Ramos (cell line): Measurements from ENCODE around the gene CRYGN.

ENCODE experiments used
- in situ Hi-C: fragments of 300-500 bp; cut with MboI; formaldehyde crosslinking; loops from one replicate; pipeline ENCODE4 v1.14.3; 2022; ENCODE audit warnings: low sequenced_read_pairs; ENCODE audit not compliant: unreplicated experiment

CRYGN gene

DNA sequence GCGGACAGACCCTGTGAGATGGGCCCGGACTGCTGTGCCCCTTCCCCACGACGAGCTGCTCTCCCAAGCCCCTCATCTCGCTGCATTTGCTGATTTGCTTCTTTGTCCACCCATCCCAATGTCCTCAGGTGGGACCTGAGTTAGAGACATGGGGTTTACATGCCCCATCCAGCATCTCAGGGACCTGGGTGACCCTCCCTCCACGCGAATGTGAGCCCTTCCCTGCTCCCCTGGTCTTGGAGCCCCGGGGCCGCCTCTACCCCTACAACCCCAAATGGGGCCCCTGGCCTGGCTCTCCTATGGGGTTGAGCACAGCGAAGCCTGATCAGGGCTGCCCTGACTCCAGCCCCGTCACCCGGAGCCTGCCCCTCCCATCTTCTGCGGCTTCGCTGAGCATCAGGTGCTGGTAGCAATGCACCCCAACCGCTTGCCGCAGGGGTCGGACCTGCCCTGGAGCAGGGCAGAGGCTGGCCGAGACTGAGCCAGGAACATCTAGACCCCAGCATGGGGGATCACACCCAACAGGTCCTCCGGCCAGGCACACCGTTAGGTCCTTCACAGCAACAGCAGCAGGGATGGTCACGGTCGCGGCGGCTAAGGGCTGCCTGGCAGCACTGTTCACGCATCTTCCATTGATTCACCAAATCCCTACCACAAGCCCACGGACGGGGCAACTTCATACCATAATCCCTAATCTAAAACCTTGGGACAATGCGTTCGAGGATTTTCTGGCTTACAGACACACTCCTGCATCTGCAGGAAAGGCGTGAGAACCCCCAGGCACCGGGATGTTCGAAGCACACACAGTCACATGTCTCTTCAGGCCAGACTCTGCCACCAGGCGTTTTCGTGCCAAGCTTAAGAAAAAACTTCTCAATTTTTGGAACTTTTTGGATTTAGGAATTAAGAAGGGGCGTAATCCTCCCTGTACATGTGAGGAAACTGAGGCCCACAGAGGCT lies 45.6 kb downstream of the CRYGN start:
- in situ Hi-C loops: no loop called here

DNA sequence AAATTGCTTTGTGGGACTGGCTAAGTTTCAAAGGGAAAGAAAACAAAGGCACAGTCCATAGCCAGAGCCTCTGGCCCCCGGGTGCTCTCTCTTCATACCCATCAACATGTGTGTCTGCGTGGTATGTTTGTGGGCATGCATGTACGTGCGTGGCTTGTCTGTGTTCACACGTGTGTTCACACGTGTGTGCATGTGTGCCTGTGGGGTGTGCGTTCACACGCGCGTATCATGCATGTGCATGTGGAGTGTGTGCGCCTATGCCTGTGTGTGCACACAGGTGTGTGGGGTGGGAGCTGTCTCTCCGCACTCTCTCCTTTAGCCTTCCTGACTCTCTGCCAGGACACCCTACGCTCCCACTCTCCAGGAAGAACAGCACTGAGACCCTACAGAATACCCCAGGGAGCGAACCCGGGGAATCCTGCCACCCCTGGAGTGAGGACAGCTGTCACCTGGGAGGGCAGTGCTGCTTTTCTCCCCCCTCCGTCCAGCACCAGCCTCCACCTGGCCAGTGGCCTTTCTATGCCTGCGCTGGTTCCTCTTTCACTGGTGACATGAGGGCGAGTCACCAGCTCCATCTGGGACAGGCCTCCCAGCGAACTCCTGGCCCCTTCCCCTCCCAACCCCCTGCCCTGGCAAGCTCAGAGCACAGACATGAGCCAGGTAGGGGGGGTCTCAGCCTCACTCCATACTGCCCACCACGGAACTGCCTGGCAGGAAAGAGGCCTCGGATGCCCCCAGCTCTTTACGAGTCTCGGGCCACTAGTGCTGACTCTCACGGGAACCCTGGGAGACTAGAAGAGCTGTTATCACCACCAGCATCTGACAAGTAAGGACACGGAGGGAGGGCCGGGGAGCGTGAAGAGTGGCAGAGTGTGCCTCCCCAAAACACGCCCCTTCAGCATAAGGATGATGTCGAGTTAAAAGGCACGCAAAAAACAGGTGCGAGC lies 46.6 kb downstream of the CRYGN start:
- in situ Hi-C loops: no loop called here

DNA sequence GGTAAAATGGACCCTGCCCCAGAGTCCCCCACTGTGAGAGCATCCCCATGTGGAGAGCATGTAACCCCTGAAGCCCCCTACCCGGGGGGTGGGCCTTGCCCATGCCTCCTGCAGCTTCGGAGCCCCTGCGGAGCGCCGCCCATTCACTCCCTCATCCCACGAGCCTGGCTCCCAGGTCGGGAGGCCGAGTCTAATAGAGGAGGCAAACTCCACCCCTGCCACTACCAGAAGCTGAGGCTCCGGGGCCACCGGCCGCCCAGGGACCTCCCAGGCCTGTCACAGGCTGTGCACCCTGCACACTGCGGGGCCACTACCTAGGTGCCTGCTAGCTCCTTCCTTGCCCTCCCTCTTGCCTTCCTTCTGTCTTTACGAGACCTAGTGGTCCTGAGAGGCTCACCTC lies 47.5 kb downstream of the CRYGN start:
- in situ Hi-C loops: no loop called here

DNA sequence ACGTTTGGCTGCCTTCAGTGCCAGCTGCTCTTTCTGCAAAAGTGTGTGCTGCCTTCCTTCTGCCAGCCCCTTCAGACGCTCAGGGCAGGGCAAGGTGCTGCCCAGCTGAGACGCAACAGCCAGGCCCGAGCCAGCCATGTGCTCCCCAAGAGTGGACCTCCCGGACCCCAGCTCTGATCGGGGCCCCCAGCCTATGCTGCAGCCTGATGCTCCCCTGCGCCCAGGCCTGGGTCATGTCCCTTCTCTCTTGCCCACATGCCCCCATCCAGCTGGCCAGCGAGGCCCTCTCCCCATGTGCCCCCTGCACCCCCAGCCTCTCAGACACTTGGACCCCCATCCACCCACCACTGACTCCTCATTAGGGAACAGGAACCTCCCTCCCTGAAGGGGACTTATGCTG lies 47.9 kb downstream of the CRYGN start:
- in situ Hi-C loops: no loop called here

DNA sequence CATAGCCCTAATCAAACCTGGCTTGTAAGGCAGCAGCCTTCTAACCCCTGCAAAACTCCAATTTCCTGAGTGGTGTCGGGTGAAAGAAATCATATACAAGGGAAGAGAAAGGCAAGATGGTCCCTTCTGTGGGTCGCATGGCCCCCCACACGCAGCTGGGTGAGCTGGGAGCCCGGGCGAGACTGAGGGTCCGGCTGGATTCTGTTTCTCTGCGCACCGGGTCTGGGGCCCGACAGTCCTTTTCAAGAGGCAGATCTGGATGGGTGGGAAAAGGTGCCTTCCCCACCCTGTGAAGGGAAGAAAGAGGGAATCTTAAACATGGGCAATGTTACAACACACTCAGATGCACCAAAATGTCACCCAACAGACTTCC lies 48.6 kb downstream of the CRYGN start:
- in situ Hi-C loops: no loop called here

DNA sequence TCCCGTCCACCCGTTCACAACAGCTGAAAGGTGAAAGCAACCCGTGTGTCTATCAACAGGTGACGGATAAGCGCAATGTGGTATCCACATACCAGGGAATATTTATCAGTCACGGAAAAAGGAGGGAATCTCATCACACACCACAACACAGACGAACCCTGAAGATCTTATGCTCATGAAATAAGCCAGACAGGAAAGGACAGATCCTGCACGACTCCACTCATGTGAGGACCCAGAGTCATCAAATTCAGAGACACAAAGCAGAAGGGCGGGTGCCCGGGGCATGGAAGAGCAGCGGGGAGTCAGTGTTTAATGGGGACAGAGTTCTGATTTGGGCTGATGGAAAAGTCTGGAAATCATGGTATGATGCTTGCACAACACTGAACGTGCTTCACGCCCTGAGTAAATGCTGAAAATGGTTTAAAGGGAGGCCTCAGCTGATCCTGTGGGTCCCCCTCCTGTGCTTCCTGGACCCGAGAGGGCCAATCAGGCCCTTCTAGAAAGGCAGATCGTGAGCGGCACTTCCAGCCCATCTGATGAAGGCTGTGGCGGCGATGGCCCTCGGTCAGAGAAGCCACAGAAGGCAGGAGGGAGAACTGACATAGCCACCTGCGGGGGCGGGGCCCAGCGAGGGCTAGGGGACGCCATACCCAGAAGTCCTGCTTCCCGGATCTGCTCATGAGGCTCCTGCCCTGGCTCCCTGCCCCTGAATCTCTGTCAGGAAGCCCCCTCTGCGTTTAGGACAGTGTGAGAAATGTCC lies 49.2 kb downstream of the CRYGN start:
- in situ Hi-C loops: no loop called here

DNA sequence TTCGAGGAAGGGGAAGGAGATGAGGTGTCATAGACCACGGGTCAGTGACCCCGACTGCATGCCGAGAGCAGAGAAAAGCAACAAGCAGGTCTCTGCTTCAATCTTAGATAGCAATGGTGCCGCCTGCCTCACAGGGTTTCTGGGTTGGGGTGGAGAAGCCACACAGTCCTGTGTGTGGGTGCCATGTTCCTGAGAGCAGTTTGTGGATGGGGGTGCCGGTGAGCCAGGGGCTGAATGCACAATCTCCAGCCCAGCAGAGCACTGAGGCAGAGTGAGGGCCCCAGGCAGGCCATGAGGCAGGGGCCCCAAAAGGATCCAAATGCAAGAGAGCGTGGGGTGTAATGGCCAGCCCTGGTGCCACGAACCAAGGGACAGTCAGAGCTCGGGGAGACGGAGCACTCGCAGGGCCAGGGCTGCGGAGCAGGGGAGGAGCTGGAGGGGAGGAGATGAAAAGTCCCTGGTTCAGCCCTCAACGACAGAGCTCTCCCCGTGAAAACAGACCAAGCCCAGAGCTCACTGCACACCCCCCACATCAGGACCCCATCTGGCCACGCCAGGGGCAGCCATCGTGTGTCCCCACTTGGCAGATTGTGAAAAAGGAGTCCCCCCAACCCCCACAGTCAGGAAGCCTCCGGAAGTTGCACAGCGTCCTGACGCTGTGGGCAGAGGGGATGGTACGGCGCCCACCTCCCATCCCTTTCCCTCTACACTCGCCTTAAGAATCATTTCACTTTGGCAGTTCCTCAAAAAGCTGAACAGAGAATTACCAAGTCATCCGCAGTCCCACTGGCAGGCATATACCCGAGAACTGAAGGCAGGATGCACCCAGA lies 50.0 kb downstream of the CRYGN start:
- in situ Hi-C loops: no loop called here

DNA sequence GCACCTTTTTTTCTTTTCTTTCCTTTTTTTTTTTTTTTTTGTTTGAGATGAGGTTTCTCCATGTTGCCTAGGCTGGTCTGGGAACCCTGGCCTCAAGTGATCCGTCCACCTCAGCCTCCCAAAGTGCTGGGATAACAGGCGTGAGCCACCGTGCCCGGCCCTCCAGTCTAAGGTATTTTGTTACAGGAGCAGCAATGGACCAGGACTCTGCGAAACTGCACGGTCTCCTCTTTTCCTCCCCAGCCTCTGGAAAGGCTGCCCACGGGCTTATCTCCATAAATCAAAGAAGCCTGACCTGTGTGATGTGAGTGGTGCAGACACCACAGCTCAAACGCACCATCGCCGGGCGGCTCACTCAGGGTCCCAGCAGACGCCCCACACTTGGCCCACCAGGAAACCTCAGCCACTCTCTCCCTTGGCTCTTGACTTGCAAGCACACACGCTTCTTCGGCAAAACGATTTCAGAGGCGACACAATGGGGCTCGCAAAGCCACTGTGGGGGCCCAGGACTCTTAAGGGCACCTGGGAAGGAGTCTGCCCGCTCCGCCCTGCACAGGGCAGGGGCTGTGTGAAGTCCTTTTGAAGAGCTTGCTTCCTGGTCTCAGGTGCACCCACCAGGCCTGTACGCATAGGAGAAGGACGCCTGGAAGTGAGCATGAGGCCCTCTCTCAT lies 50.7 kb downstream of the CRYGN start:
- in situ Hi-C loops: no loop called here

DNA sequence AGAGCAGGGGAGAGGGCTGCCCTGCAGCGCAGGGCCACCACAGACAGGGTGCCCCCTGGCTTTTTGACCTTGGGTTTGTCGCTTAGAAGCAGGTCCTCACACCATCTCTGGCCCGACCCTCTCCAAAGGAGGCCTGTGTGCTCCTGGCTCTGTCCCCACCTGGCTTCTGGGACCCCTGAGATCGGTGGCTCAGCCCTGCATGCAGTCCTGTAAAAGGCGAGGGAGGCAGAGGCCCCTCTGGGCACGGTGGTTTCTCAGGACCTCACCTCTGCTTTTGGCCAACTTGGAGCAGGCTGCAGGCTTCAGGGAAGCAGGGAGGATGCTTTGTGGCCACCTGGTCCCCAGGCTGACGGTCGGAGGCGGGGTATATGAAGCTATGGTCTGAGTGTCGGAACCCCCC lies 51.5 kb downstream of the CRYGN start:
- in situ Hi-C loops: no loop called here

DNA sequence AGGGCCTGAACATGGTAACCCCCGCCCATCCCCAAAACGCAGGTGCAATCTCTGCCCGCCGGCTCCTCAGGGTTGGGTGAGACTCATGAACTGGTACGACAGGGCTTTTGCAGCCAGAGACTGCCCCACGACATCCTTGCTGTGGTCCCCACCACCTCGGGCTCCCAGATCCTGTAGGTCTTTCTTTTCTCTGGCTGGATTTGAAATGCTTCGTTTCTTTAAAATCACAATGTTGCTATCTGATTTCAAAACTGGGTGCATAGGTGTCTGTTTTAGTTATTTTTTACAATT lies 52.0 kb downstream of the CRYGN start:
- in situ Hi-C loops: no loop called here

DNA sequence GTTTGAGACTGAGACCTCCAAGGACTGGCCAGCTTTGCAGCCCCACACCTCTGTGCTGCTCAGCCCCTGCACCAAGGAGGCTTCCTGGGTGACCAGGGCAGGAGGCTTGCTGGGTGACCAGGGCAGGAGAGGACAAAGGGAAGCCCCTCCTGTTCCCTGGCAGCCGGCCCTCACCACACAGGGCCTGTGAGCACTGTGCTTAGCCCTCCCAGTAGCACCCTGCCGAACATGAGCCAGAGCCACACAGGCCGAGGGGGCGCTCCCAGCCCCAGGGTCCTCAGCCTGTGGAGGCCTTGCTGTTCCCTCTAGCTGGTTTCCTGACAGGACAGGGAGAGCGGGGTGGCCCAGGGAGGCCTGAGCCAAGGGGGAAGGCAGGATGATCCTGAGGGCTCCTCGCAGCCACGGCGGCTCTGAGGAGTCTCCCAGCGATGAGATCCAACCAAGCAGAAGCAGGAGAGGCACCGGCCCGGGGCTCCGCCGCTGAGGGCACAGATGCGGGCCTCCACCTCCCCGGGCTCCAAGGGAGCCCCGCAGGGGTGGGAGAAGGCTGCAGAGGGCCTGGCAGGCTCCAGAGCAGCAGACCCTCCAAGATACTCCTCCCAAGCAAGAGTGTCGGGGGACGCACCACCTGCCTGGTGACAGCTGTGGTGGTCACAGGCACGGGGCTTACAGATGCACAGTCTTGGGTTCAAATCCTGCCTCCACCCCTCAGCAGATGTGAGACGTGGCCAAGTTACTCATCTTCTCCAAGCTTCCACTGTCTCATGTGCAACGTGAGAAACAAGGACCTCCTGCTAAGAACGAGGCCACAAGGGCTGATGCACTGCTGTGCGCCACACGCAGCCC lies 52.6 kb downstream of the CRYGN start:
- in situ Hi-C loops: no loop called here

DNA sequence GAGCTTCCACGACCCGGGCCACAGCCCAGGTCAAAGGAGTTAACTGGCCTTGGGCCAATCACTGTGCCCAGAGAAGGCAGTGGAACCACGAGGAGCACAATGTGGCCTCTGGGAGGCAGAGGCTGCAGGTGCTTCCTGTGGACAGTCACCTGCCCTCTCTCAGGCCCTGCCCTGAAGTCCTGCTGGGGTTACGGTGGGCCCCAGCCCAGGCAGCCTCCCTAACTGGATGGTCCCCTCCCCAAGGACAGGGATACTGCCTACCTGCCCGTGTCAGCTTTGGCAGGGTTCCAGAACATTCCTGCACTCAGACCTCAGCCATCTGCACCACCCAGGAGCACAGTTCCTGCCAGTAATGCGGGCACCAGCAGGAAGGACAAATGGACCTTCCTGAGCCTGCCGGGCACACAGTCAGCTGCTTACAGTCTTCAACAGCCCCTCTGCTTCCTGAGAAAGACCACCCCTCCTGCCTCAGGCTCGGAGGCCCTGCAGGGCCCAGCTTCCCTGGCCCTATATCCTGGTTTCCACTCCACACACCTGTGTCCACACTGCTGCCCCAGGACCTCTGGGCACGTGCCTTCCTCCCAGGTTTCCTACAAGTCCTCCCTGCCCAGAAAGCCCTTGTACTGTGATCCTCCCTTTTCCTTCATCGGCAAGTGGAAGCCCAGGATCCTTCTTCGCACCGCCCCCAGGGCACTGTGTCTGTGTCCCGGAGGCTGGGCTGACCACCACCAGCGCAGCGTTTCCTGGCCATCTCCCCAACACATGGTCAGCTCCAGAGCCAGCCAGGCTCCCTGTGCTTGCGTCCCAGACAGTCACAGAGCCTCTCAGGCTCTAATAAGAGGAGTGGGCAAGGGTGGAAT lies 53.4 kb downstream of the CRYGN start:
- in situ Hi-C loops: no loop called here

DNA sequence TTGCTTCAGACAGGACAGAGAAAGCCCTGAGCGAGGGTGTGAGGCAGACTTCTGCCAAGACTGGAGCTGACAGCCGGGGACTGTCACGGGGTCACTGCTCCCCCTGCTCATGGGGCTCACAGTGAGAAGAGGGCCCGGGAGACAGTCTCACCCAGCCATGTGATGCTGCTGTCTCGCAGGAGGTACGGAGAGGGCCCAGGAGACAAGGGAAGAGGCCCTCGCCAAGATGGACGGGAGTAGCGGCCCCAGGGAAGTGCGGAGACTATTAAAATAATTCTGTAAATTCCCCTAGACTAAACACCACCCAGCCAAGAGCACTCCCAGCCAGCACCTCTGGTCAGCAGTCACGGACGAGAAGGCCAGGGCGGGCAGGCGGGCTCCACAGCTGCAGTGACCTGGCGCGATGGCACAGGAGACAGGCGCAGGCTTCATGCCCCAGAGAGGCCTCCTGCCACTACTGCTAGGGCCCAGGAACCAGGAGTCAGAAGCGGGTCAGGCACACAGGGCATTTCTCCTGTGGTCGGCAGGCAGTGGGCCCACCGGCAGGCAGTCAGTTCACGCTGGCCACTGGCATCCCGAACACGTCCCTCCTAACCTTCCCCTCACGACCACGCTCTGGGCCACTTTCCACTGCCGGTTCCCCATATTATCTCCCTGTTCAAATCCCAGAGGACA lies 54.2 kb downstream of the CRYGN start:
- in situ Hi-C loops: no loop called here

DNA sequence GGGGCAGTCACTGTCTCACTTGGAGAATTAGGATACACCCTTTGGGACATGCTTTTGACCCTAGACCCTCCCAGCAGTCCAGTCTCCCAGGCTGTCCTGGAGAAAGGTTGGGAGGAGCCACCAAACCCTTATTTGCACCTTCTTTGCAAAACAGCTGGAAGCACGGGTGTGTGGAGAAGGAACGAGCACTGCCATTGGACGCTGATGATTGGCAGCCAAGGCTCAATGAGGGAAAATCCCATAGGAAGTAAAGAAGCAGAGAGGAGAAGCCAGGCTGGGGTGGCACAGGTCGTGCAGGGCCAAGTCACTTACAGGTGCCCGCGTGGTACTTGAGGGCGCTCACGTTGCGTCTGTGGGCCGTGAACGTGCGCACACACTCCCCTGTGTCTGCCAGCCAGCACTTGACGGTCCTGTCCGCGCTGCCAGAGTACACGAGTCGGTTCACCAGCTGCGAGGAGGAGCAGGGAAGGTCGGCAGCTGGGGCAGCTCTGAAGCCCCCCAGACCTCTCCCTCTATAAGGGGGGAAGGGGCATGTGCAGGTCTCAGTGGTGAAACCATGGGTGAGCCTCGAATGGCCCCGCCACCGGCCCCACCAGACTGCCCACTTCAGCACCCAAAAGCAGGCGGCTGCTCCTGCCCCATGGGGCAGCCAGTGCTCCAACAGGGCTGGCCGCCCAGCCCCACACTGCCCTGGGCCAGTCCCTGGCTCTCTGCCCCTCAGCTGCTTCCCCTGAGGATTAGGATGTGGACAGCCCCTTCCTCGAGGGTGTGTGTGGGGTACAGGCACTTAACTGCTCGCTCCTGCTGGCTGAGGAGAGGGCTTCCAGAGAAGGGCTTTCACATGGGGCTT lies 54.9 kb downstream of the CRYGN start:
- in situ Hi-C loops: no loop called here

DNA sequence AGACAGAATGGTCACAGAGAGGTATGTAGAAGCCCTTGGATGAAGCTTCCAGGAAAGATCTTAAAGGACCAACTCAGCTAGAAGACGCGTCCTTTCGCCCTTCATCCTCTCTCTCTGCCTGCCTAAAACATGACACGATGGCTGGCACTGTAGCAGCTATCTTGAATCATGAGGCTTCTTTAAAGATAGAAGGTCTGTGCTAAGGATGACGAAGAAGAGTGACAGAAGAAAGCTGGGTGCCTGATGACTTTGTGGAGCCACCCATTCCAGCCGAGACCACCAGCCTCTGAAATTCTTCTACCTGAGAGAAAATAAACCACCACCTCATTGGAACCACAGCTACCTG lies 55.6 kb downstream of the CRYGN start:
- in situ Hi-C loops: no loop called here

DNA sequence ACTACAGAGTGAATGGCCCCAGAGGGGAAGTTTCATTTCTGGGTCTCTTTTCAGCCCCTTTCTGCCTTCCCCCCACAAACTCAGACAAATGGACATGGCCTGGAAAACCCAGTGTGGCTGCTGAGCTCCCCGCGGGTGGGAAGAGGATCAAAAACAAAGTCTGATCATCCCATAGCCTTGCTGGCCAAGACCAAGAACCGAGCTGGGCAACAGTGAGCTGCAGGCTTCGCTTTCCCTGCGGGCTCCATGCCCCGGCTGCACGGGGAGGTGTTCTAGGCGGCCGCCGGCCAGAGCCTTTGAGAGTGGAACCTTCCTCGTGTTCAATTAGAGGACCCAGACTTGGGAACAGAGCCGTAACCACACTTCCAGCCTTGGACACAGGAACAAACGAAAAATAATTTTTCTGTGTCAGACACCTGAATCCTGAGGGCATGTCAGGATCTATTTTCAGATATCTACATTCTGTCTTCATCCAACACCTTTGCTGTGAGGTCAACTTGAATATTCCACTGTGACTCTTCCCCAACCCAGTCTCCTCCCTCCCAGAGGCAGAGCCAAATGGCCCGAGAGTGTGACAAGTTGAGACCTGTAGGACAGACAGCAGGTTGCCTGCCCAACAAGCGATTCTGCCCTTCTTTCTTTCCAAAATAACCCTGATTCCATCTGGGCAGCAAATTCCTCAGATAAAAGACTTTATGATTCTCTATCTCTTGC lies 56.1 kb downstream of the CRYGN start:
- in situ Hi-C loops: no loop called here
